ENCODE data around the gene DHX29.

DHX29 gene

DNA sequence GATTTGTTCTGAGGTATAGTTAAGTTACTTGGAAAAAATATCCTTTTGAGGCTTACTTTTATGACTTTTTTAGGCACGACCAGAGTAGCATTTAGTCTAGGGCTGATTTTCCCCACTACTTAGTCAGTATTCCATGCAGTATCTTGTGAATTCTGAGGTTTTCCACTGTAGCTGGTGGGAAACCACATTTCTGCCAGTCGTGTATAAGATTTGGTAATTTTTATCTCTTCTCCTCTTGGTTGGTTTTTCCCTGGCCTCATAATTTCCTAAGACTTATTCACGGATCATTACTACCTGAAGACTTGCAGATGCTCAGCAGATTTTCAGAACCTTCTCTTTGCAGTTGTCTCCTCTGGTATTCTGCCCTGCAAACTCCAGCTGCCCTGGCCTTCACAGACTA, 23.8 kb upstream of the DHX29 start:
- TF ChIP-seq GATA2 (IDR thresholded peaks at IDR 0.05; ENCODE audit: low read depth, low read length) (no peak), GATA3 (IDR thresholded peaks at IDR 0.05; ENCODE audit: low read depth, low read length) (no peak)

DNA sequence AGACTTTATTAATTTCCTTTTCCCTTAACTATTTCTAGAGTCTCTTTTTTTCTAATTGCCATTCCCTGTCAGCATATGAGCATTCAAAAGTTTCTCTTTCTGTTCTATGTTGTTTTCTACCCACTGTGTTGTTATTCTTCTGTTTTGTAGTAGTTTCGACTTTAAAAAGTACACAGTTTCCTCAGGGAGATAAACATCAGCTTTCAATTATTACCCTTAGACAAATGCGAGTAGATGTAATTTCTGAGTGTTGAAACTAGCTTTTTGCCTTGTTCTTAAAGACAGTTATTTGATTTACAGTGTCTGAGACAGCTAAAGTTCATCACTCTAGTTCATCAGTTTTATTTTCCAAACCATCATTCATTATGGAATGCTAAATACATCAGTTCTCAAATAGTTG, 19.8 kb upstream of the DHX29 start:
- no peak for TF ChIP-seq GATA3 (IDR thresholded peaks at IDR 0.05; ENCODE audit: low read depth, low read length)

DNA sequence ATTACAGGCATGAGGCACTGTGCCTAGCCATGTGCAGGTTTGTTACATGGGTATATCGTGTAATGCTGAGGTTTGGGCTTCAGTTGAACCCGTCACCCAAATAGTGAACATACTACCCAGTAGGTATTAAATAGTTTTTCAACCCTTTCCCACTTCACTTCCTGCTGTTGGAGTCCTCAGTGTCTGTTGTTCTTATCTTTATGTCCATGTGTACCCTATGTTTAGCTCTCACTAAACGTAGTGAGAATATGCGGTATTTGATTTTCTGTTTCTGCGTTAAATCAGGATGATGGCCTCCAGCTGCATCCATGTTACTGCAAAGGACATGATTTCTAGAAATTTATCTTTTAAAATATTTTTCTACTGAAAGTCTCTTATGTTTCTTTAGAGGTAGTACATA, 18.1 kb upstream of the DHX29 start:
- no peak for TF ChIP-seq GATA3 (IDR thresholded peaks at IDR 0.05; ENCODE audit: low read depth, low read length)
- TF ChIP-seq GATA2 (IDR thresholded peaks at IDR 0.05; ENCODE audit: low read depth, low read length): no peak

DNA sequence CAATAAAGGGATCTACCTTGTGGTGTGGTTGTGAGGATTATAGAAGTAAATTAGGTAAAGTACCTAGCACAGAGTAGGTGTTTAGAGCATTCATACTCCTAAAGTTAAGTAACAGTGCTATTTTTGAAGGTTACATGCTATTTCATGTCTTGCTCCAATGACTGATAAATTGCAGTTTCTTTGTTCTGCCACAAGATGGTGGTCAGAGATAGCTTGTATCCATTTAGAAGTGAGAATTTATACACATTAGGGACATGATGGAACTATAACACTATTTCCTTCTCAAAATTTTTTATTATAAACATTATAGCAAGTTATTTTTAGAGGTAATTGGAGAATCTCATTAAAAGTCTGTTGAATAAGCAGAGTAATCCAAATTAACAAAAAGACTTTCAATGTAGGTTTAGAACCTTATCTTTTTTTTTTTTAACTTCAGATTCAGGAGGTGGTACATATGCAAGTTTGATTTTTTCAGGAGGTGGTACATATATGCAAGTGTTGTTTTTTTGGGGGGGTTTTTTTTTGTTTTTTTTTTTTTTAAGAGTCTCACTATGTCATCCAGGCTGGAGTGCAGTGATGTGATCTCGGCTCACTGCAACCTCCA, 17.4 kb upstream of the DHX29 start:
- TF ChIP-seq GATA2 (IDR thresholded peaks at IDR 0.05; ENCODE audit: low read depth, low read length) (no peak), GATA3 (IDR thresholded peaks at IDR 0.05; ENCODE audit: low read depth, low read length) (no peak)

DNA sequence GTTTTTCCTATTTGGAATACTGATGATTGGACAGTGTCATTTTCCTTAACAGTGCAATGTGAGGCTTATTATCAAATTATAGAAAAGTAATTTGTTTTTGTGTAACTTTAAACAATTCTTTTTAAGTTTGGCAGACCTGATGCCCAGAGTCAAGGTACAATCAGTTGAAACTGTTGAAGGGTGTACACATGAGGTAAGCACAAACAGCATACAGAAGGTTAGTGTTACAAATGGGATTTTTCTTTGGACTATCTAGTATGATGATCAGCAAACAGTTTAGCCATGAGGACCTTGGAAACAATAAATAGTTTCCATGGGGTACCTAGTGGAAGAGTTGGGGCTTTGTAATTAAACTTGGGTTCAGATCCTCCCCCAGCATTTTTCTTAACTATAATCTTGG, 16.5 kb upstream of the DHX29 start:
- TF ChIP-seq GATA3 (IDR thresholded peaks at IDR 0.05; ENCODE audit: low read depth, low read length) (no peak), GATA2 (IDR thresholded peaks at IDR 0.05; ENCODE audit: low read depth, low read length) (no peak)

DNA sequence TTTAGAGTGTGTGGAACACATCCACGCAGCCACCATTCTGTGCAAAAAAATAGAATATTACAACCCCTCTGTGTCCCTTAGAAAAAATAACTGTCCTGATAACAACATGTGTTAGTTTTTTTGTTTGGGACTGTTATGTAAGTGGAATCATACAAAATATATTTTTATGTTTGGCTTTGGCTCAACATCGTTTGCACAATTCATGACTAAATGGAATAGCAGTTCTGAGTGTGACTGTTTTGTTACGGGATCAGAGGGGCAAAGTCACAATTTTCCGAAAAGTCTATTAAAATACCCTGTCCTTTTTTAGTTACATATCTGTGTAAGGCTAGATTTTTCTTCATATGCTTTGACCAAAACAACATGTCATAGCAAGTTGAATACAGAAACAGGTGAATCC, 13.1 kb upstream of the DHX29 start:
- no peak for TF ChIP-seq GATA3 (IDR thresholded peaks at IDR 0.05; ENCODE audit: low read depth, low read length)
- TF ChIP-seq GATA2 (IDR thresholded peaks at IDR 0.05; ENCODE audit: low read depth, low read length): no peak

DNA sequence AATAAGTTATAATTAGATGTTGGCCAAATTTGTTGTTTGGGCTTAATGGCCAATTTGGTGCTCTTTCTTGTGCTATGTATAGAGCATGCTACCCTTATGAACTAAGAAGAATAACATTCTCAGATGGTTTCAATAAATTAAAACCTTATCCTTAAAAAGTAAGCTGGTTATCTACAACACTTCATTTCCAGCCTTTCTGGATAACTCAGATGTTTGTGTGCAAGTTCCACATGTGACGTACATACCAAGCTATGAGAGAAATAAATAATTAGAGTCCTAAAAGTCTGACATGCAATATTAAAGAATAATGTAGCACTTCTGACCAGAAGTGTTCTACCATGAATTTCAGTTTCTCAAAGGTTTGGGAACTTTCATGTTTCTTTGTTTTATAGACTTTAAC, 12.0 kb upstream of the DHX29 start:
- TF ChIP-seq GATA3 (IDR thresholded peaks at IDR 0.05; ENCODE audit: low read depth, low read length) (no peak), GATA2 (IDR thresholded peaks at IDR 0.05; ENCODE audit: low read depth, low read length) (no peak)

DNA sequence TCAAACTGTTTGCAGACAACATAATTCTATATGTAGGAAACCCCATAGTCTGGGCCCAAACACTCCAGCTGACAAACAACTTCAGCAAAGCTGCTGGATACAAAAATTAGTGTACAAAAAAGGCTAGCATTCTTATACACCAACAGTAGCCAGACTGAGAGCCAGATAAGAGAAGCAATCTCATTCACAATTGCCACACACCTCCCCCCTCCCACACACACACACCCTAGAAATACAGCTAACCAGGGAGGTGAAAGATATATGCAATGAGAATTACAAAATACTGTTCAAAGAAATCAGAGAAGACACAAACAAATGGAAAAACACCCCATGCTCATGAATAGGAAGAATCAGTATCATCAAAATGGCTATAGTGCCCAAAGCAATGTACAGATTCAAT, 9.3 kb upstream of the DHX29 start:
- no peak for TF ChIP-seq GATA3 (IDR thresholded peaks at IDR 0.05; ENCODE audit: low read depth, low read length)
- TF ChIP-seq GATA2 (IDR thresholded peaks at IDR 0.05; ENCODE audit: low read depth, low read length): no peak

DNA sequence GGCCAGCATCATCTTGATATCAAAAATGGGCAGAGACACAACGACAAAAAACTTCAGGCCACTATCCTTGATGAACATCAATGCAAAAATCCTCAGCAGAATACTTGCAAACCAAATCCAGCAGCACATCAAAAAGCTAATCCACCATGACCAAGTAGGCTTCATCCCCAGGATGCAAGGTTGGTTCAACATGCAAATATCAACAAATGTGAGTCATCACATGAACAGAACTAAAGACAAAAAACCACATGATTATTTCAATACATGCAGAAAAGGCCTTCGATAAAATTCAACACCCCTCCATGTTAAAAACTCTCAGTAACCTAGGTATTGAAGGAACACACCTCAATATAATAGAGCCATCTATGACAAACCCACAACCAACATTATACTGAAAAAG, 8.8 kb upstream of the DHX29 start:
- TF ChIP-seq GATA2 (IDR thresholded peaks at IDR 0.05; ENCODE audit: low read depth, low read length) (no peak), GATA3 (IDR thresholded peaks at IDR 0.05; ENCODE audit: low read depth, low read length) (no peak)

DNA sequence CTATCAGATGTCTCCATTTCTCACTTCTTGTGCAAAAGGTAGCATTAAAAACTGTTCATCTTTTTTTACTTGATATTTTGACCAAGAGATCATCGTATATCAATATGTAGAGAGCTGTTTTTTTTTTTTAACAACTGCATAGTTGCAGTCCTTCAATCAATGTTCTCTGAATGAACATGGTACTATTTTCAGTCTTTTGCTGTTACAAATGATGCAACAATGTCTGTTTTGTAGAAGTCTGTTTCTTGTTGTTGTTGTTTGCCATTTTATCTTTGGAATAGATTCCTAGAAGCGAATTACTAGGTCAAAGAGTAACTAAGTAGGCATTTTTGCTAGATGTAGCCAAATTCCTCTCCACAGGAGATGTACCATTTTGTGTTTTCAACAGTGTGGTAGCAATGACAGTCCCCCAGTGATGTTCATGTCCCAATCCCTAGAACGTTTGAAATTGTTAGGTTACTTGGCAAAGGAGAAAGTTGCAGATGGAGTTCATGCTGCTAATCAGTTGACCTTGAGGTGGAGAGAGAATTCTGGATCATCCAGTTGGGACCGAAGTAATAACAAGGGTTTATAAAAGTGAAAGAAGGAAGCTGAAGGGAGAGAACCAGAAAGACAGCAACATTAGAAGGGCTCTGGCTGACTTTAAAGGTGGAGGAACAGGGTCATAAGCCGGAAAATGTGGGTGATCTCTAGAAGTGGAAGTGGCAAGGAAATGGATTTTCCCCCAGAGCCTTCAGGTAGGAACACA, 6.5 kb upstream of the DHX29 start:
- TF ChIP-seq GATA3 (IDR thresholded peaks at IDR 0.05; ENCODE audit: low read depth, low read length) (no peak), GATA2 (IDR thresholded peaks at IDR 0.05; ENCODE audit: low read depth, low read length) (no peak)

DNA sequence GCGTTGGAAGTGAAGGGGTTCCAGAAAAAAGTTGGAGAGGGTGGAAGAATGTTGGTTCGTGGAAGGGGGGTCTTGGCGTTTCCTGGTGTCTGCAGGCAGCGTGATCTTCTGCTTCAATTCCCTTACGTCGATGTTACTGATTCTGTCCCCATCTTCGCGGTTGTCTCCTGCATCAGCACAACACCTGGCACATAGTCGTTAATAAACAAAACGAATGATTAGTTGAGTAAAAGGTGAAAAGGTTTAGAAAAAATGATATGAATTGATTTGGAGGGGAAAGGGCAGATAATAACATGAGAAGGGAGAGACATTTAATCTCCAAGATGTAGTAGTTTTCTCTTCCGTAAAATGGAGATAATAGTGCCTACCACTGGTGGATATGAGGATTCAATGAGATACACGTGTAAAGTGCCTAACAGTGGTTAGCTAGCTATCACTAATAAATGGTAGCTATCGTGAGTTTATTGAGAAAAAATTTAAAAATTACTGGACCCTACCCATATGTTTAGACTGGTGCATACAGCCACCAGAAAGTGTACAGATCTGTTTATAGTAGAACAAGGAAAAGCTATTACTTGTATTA, 851 bp upstream of the DHX29 start:
- TF ChIP-seq GATA2 (IDR thresholded peaks at IDR 0.05; ENCODE audit: low read depth, low read length) (no peak), GATA3 (IDR thresholded peaks at IDR 0.05; ENCODE audit: low read depth, low read length) (no peak)

DNA sequence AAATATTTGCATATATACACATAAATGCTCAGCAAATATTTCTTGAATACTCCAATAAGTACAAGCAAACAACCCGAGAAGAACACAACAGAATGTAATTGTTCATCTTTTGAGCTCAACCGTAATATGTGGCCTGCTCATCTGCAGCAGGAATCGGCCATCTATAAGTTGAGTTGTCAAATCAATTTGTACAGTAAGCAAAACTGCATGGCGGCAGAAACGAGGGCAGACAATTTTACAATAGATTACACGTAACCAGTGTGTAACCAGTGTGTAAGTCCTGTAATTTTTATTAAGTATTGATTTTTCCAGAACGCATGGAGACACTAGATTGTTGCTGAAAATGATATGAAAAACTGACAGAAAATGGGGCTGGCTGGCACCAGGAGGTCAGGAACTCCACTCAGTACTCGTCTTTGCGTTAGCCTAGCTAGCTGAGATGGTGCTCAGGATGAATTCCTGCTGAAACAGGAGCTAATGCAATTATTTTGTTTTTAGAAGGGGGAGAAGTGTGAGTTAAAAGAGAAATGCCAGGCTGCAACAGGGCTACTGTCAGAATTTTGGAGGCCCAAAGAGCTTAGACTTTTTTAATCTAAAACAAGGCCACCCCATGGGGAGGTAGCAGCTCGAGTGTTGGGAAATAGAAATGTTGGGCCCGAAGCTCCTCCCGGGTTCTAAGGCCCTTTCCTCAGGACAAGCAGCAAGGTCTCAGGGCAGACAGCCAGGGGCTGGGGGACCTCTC, 682 bp downstream of the DHX29 start:
- no peak for TF ChIP-seq GATA3 (IDR thresholded peaks at IDR 0.05; ENCODE audit: low read depth, low read length)
- no peak for TF ChIP-seq GATA2 (IDR thresholded peaks at IDR 0.05; ENCODE audit: low read depth, low read length)

DNA sequence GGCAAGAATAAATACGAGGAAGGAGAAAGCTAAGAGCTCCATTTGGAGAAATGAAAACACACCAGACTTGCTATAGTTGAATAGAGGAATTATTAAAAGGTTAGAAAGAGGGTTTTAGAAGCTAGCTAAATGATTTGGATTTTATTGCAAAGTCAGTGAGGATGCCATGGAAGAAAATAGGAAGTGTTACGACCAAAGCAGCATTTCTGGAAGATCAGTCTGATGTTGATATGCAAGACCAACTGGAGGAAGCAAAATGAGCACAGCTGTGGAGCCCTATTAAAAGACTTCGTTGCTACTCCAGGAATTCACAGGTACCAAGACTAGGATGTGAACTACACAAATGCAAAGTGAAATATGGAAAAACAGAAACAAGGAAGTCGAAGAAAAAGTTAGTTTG, 2.1 kb downstream of the DHX29 start:
- TF ChIP-seq GATA2 (IDR thresholded peaks at IDR 0.05; ENCODE audit: low read depth, low read length) (no peak), GATA3 (IDR thresholded peaks at IDR 0.05; ENCODE audit: low read depth, low read length) (no peak)

DNA sequence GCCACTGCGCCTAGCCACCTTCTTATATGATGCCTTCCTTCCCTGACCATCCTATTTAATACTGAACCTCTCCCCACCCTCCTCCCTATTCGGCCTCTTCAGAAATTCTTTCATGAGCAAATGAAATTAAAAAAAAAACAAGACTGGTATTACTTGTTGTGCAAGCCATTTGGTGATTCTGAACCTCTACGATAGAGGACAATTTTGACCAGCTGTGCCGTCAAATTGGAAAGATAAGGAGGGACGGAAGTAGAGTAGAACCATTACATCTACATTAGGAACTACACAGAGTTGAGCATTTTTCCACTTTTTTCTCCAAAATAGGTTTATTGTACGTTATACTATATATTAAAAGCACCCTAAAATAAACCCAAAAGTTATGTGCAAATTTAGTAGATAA, 2.9 kb downstream of the DHX29 start:
- no peak for TF ChIP-seq GATA2 (IDR thresholded peaks at IDR 0.05; ENCODE audit: low read depth, low read length)
- no peak for TF ChIP-seq GATA3 (IDR thresholded peaks at IDR 0.05; ENCODE audit: low read depth, low read length)

All from SH-SY5Y (cell line).